ENCODE measurements around the gene MRGPRE. TPM values are rescaled to one million over a fixed set of nuclear protein-coding genes. Genes with fewer than 3 reads are reported as not detected.

Gene MRGPRE
- total RNA-seq, 1 donor from 2014 or later = 0.36 TPM

GRCh38 chr11:3181725-3182461 lies 50.3 kb downstream of the MRGPRE start:
- TF ChIP-seq, protein P1, sequence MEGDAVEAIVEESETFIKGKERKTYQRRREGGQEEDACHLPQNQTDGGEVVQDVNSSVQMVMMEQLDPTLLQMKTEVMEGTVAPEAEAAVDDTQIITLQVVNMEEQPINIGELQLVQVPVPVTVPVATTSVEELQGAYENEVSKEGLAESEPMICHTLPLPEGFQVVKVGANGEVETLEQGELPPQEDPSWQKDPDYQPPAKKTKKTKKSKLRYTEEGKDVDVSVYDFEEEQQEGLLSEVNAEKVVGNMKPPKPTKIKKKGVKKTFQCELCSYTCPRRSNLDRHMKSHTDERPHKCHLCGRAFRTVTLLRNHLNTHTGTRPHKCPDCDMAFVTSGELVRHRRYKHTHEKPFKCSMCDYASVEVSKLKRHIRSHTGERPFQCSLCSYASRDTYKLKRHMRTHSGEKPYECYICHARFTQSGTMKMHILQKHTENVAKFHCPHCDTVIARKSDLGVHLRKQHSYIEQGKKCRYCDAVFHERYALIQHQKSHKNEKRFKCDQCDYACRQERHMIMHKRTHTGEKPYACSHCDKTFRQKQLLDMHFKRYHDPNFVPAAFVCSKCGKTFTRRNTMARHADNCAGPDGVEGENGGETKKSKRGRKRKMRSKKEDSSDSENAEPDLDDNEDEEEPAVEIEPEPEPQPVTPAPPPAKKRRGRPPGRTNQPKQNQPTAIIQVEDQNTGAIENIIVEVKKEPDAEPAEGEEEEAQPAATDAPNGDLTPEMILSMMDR (IDR thresholded peaks at IDR 0.05; ENCODE audit: borderline replicate concordance) = no peak
- no peak for DNase-seq
- no peaks in the 10 kb centered on the region for H3K4me1 ChIP-seq
- H3K27me3 ChIP-seq (ENCODE audit: low read depth) = no peaks in the 10 kb centered on the region
- H3K27ac ChIP-seq (replicated peaks) = no peak overlapping the region
- no peaks in the 10 kb centered on the region for H3K36me3 ChIP-seq
- H3K4me3 ChIP-seq = no peak overlapping the region
- intact Hi-C loops (cut with micrococcal nuclease) = no loop called here
- peaks cover 4% of the 10 kb centered on the region for H3K9me3 ChIP-seq (replicated peaks)

- Histone ChIP-seq H3K9me3 (replicated peaks) (peaks cover 14% of the 10 kb centered on the region), H3K27me3 (ENCODE audit: low read depth) (no peaks in the 10 kb centered on the region), H3K4me1 (no peaks in the 10 kb centered on the region), H3K36me3 (no peaks in the 10 kb centered on the region), H3K4me3 (no peak overlapping the region), H3K27ac (replicated peaks) (no peak overlapping the region)
- intact Hi-C loops (cut with micrococcal nuclease) = no loop called here
- TF ChIP-seq, protein P1 (IDR thresholded peaks at IDR 0.05; ENCODE audit: borderline replicate concordance) = no peak
- DNase-seq = no peak
These were observed 51.3 kb downstream of the MRGPRE start for GRCh38 chr11:3180869-3181268.

DNA sequence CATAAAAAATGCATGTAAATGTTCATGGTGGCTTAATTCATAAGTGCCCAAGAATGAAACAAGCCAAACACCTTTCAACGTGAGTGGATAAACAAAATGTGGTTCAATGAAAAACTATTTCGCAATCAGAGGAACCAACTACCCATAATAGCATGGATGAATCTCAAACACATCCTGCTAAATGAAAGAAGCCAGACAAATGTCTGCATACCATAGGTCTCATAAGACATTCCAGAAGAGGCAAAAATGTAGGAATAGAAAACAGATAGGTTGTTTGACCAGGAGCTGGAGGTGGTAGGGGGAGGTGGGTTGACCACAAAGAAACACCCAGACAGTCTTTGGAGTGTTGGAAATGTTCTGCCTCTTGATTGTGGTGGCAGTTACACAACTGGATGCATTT lies 53.9 kb downstream of the MRGPRE start:
- peaks cover 15% of the 10 kb centered on the region for H3K9me3 ChIP-seq (replicated peaks)
- intact Hi-C loops (cut with micrococcal nuclease) = loop anchor here (10.0 kb wide), 1 partner anchor 64 kb away; no protein-coding TSS in a partner anchor
- no peak for DNase-seq
- H3K4me3 ChIP-seq = no peak overlapping the region
- no peaks in the 10 kb centered on the region for H3K27me3 ChIP-seq (ENCODE audit: low read depth)
- H3K36me3 ChIP-seq = no peaks in the 10 kb centered on the region
- H3K27ac ChIP-seq (replicated peaks) = no peak overlapping the region
- TF ChIP-seq, protein P1 (IDR thresholded peaks at IDR 0.05; ENCODE audit: borderline replicate concordance) = no peak
- H3K4me1 ChIP-seq = no peaks in the 10 kb centered on the region

GRCh38 chr11:3177931-3178330 lies 54.3 kb downstream of the MRGPRE start:
- DNase-seq = no peak
- Histone ChIP-seq H3K4me1 (no peaks in the 10 kb centered on the region), H3K4me3 (no peak overlapping the region), H3K9me3 (replicated peaks) (peaks cover 15% of the 10 kb centered on the region), H3K36me3 (no peaks in the 10 kb centered on the region), H3K27me3 (ENCODE audit: low read depth) (no peaks in the 10 kb centered on the region), H3K27ac (replicated peaks) (no peak overlapping the region)
- intact Hi-C loops (cut with micrococcal nuclease) = loop anchor here (10.0 kb wide), 1 partner anchor 63 kb away; no protein-coding TSS in a partner anchor
- TF ChIP-seq, protein P1 (IDR thresholded peaks at IDR 0.05; ENCODE audit: borderline replicate concordance) = no peak

Other genes with a start within 250 kb of the MRGPRE start
- gene NAP1L4, start 240.1 kb downstream of the MRGPRE start, total RNA-seq = 175 TPM
- 14.3 TPM for gene CARS1, start 175.0 kb downstream of the MRGPRE start, total RNA-seq
- gene OSBPL5, start 67.1 kb downstream of the MRGPRE start, total RNA-seq = 11.4 TPM
- not detected for gene MRGPRG, start 13.6 kb downstream of the MRGPRE start, total RNA-seq
- 8.2 TPM for gene ZNF195, start 146.7 kb upstream of the MRGPRE start, total RNA-seq